Gastrocnemius medialis (tissue), 4 donors: ENCODE data around the gene TPCN1. TPM values are rescaled to one million over a fixed set of nuclear protein-coding genes. Genes with fewer than 3 reads are reported as not detected.

Source experiments
- ATAC-seq, 2 donors: fragments of 150-250 bp; one replicate each; pipeline ENCODE4 v1.9.1; 2016
- DNase-seq, 2 donors: peaks; one replicate each; pipeline ENCODE4 v3.0.0-alpha.2; 2019
- H3K27ac ChIP-seq, 4 donors: fragments of 200-600 bp; sonication (generic); 1 replicate in 1 of 4; 2 replicates in 3 of 4; pipeline ENCODE4 v1.5.1; 2016 to 2018; ENCODE audit warnings: mild to moderate bottlenecking in 2 of 4, moderate library complexity in 1 of 4
- H3K27me3 ChIP-seq, 3 donors: fragments of 200-600 bp; sonication (generic) in 2 of 3; 1 replicate in 1 of 3; 2 replicates in 2 of 3; pipeline versions ENCODE4 v1.5.1 to v1.6.0; 2016 to 2019; ENCODE audit warnings: mild to moderate bottlenecking in 1 of 3, moderate library complexity in 1 of 3
- H3K36me3 ChIP-seq, 2 donors: fragments of 200-600 bp; sonication (generic) in 1 of 2; one replicate each; pipeline ENCODE4 v1.5.1; 2017 to 2018
- H3K4me1 ChIP-seq, 2 donors: fragments of 200-600 bp; sonication (generic) in 1 of 2; one replicate each; pipeline ENCODE4 v1.5.1; 2016 to 2017; ENCODE audit warnings: mild to moderate bottlenecking in 2 of 2
- H3K4me3 ChIP-seq, 4 donors: fragments of 200-600 bp; sonication (generic) in 3 of 4; 1 replicate in 1 of 4; 2 replicates in 3 of 4; pipeline ENCODE4 v1.5.1; 2016 to 2019; ENCODE audit warnings: mild to moderate bottlenecking in 2 of 4
- H3K9me3 ChIP-seq, 3 donors: fragments of 200-600 bp; sonication (generic) in 2 of 3; 1 replicate in 1 of 3; 2 replicates in 2 of 3; pipeline ENCODE4 v1.5.1; 2016 to 2019
- POLR2A ChIP-seq, 2 donors: fragments of 450-650 bp; IDR thresholded peaks; one replicate each; pipeline ENCODE4 v1.6.1; 2017; ENCODE audit warnings: antibody characterized with exemption in 2 of 2, mild to moderate bottlenecking in 2 of 2, moderate library complexity in 2 of 2
- in situ Hi-C, 4 donors: fragments of 200-750 bp; cut with MboI; loops; one replicate each; pipeline versions ENCODE4 v1.15.0 to v1.8.0; 2017; ENCODE audit warnings: low sequenced_read_pairs in 4 of 4
- intact Hi-C: fragments of 100-400 bp; cut with DNase I; formaldehyde crosslinking; loops from one replicate; pipeline ENCODE4 v1.15.1; 2023; ENCODE audit warnings: low total_unique reads
- total RNA-seq, 4 donors: library from RNA; depleted of rRNA; stranded (reverse); fragments of >200 nt; gene quantifications; one replicate each; pipeline versions ENCODE4 v1.1.0 to v1.2.3, GENCODE V29; 2016
- TF ChIP-seq, protein P1 (sequence below), 5 experiments: fragments of 450-650 bp in 3 of 5; fragments of 200-600 bp in 2 of 5; sonication (generic) in 2 of 5; IDR thresholded peaks in 4 of 5; conservative IDR thresholded peaks in 1 of 5; 1 replicate in 4 of 5; 2 replicates in 1 of 5; pipeline ENCODE4 v1.5.1; 2016 to 2019; ENCODE audit warnings: antibody characterized with exemption in 5 of 5, mild to moderate bottlenecking in 3 of 5, moderate library complexity in 3 of 5

Gene TPCN1
- total RNA-seq, 4 donors from 2014 or later, result 21.4 to 27.0 (median 25.4) TPM

- peaks cover 27 to 30% of the 10 kb centered on the region in 2 donors for H3K4me1 ChIP-seq
- no peaks in the 10 kb centered on the region for H3K9me3 ChIP-seq
- DNase-seq (peak; percentile 23 to 71), ATAC-seq (peak; percentile 57)
- no peaks in the 10 kb centered on the region for H3K27me3 ChIP-seq
- in situ Hi-C loops, result loop anchor here in 2 of 4 donors (10.0 to 25.0 kb wide), 3 partner anchors 105 to 138 kb away; partner anchors contain the start of genes DDX54 (in 1 of the 2) and RITA1 (in 1 of the 2)
- no peak overlapping the region for H3K4me3 ChIP-seq
- intact Hi-C loops, result loop anchor here (10.0 kb wide), 1 partner anchor 105 kb away; no protein-coding TSS in a partner anchor
- TF ChIP-seq, protein P1, sequence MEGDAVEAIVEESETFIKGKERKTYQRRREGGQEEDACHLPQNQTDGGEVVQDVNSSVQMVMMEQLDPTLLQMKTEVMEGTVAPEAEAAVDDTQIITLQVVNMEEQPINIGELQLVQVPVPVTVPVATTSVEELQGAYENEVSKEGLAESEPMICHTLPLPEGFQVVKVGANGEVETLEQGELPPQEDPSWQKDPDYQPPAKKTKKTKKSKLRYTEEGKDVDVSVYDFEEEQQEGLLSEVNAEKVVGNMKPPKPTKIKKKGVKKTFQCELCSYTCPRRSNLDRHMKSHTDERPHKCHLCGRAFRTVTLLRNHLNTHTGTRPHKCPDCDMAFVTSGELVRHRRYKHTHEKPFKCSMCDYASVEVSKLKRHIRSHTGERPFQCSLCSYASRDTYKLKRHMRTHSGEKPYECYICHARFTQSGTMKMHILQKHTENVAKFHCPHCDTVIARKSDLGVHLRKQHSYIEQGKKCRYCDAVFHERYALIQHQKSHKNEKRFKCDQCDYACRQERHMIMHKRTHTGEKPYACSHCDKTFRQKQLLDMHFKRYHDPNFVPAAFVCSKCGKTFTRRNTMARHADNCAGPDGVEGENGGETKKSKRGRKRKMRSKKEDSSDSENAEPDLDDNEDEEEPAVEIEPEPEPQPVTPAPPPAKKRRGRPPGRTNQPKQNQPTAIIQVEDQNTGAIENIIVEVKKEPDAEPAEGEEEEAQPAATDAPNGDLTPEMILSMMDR (IDR thresholded peaks at IDR 0.05 in 4 of 5, conservative IDR thresholded peaks at IDR 0.05 in 1 of 5), result no peak
- no peak for TF ChIP-seq POLR2A (IDR thresholded peaks at IDR 0.05)
- peaks cover 0 to 33% of the 10 kb centered on the region in 2 donors for H3K36me3 ChIP-seq
- H3K27ac ChIP-seq, result peak overlapping the region; percentile 76 to 89 (median 80)
Measured at GRCh38 chr12:113299619-113300237, 78.5 kb downstream of the TPCN1 start.

DNA sequence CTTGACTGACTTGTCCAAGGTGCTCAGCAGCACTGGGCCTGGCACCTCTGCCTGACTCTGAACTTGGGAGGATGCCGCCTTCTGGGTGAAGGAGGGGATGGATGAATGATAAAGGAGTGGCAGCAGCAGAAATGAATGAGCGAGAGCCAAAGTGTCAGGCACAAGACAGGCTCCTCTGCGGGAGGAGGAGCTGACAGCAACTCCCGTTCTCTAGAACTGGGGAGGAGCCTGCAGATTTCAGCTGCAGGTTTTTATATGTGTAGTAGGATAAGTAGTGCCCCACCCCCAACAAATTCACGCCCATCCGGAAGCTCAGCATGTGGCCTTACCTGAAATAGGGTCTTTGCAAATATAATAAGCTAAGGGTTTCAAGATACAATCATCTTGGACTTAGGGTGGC is 80.5 kb downstream of the TPCN1 start:
- DNase-seq (no peak), ATAC-seq (no peak)
- in situ Hi-C loops (loop anchor here in 2 of 4 donors (25.0 kb wide), 2 partner anchors 115 to 135 kb away; partner anchors contain the start of genes DDX54 (in 1 of the 2) and RITA1 (in 1 of the 2)), intact Hi-C loops (no loop called here)
- no peak overlapping the region for H3K27ac ChIP-seq
- H3K9me3 ChIP-seq, result no peaks in the 10 kb centered on the region
- H3K4me1 ChIP-seq, result peaks cover 27 to 30% of the 10 kb centered on the region in 2 donors
- H3K27me3 ChIP-seq, result no peaks in the 10 kb centered on the region
- no peak overlapping the region for H3K4me3 ChIP-seq
- TF ChIP-seq, protein P1 (IDR thresholded peaks at IDR 0.05 in 4 of 5, conservative IDR thresholded peaks at IDR 0.05 in 1 of 5), result no peak
- no peak for TF ChIP-seq POLR2A (IDR thresholded peaks at IDR 0.05)
- peaks cover 0 to 18% of the 10 kb centered on the region in 2 donors for H3K36me3 ChIP-seq

GRCh38 chr12:113302466-113302865 is 81.2 kb downstream of the TPCN1 start:
- peaks cover 0 to 13% of the 10 kb centered on the region in 2 donors for H3K36me3 ChIP-seq
- no peak for TF ChIP-seq POLR2A (IDR thresholded peaks at IDR 0.05)
- TF ChIP-seq, protein P1 (IDR thresholded peaks at IDR 0.05 in 4 of 5, conservative IDR thresholded peaks at IDR 0.05 in 1 of 5), result no peak
- intact Hi-C loops, result no loop called here

DNA sequence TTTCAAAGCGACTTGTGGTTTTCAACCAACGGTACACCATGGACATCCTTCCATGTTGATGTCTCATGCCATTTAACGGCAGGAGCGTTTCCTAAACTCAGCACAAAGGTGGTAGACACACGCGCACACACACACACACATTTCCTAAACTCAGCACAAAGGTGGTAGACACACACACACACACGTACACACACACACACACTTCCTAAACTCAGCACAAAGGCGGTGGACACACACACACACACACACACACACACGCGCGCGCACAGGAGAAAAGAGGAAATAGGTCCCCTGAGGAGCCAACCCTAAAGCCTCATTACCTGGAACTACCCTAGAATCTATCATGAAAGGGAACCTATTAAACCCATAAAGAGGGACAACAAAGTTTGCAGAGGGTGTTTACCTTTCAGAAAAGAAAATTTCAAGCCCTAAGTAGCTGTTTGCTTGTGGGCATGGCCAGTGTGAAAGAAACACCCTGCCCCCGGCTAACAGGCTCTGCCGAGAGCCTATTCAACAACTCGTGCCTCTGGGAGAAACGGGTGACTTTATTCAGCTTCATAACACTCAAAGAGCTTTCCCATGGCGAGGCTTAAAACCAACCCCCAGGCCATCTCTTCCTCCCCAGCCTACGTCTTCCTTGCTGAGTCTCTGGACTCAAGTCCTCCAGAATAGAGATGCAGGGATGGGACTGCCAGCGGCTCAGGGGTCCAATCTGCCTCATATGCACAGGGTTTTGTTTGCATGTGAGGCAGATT is 81.8 kb downstream of the TPCN1 start:
- peaks cover 0 to 13% of the 10 kb centered on the region in 2 donors for H3K36me3 ChIP-seq
- DNase-seq (no peak), ATAC-seq (no peak)

More at GRCh38 chr12:113302466-113302865, 81.2 kb downstream of the TPCN1 start:
- ATAC-seq (no peak), DNase-seq (no peak)
- peaks cover 24% of the 10 kb centered on the region in 2 donors for H3K4me1 ChIP-seq
- H3K27ac ChIP-seq, result no peak overlapping the region
- H3K27me3 ChIP-seq, result no peaks in the 10 kb centered on the region
- no peak overlapping the region for H3K4me3 ChIP-seq
- H3K9me3 ChIP-seq, result no peaks in the 10 kb centered on the region
- in situ Hi-C loops, result loop anchor here in 2 of 4 donors (25.0 kb wide), 2 partner anchors 115 to 135 kb away; partner anchors contain the start of genes DDX54 (in 1 of the 2) and RITA1 (in 1 of the 2)

More for the DNA sequence above, 81.8 kb downstream of the TPCN1 start:
- intact Hi-C loops (no loop called here), in situ Hi-C loops (loop anchor here in 2 of 4 donors (25.0 kb wide), 2 partner anchors 116 to 134 kb away; partner anchors contain the start of genes DDX54 (in 1 of the 2) and RITA1 (in 1 of the 2))
- TF ChIP-seq, protein P1 (IDR thresholded peaks at IDR 0.05 in 4 of 5, conservative IDR thresholded peaks at IDR 0.05 in 1 of 5), result no peak
- no peak for TF ChIP-seq POLR2A (IDR thresholded peaks at IDR 0.05)
- no peaks in the 10 kb centered on the region for H3K27me3 ChIP-seq
- H3K4me1 ChIP-seq, result peaks cover 18% of the 10 kb centered on the region in 2 donors
- H3K9me3 ChIP-seq, result no peaks in the 10 kb centered on the region
- H3K4me3 ChIP-seq, result no peak overlapping the region
- H3K27ac ChIP-seq, result no peak overlapping the region
